Urinary bladder (tissue), 4 donors: ENCODE data around the gene RAB7B. TPM values are rescaled to one million over a fixed set of nuclear protein-coding genes. Genes with fewer than 3 reads are reported as not detected.

Experiments
- DNase-seq: peaks from one replicate; pipeline ENCODE4 v3.0.0-alpha.2; 2015; ENCODE audit errors: extremely low spot score
- H3K27ac ChIP-seq: one replicate; pipeline ENCODE4 v1.5.1; 2013; ENCODE audit warnings: low read depth, mild to moderate bottlenecking, moderate library complexity
- H3K36me3 ChIP-seq: one replicate; pipeline ENCODE4 v1.6.1; 2013; ENCODE audit warnings: mild to moderate bottlenecking, moderate library complexity; ENCODE audit not compliant: insufficient read depth
- H3K4me1 ChIP-seq: one replicate; pipeline ENCODE4 v1.6.1; 2013; ENCODE audit warnings: mild to moderate bottlenecking, moderate library complexity; ENCODE audit not compliant: insufficient read depth
- H3K4me3 ChIP-seq: one replicate; pipeline ENCODE4 v1.5.1; 2013; ENCODE audit warnings: low read depth, low read length
- WGBS: extraction: QIAGEN DNeasy Blood & Tissue Kit; methylation state at CpG from one replicate; pipeline ENCODE4 v1.1.7; 2013; 5-methylcytosine and 5-hydroxymethylcytosine counted together
- polyA plus RNA-seq: library from polyadenylated mRNA; stranded (reverse); fragments of 200-250 nt; gene quantifications from one replicate; pipeline ENCODE4 v1.2.3, GENCODE V29; 2013
- total RNA-seq: library from RNA; depleted of rRNA; stranded (reverse); fragments of >200 nt; gene quantifications from one replicate; pipeline ENCODE4 v1.2.3, GENCODE V29; 2014
- donor health status: healthy with polysubstance abuse.
- donor health status: healthy.

The RAB7B gene
- total and polyA plus RNA-seq, 2 donors: 4.6 to 11.5 TPM

DNA sequence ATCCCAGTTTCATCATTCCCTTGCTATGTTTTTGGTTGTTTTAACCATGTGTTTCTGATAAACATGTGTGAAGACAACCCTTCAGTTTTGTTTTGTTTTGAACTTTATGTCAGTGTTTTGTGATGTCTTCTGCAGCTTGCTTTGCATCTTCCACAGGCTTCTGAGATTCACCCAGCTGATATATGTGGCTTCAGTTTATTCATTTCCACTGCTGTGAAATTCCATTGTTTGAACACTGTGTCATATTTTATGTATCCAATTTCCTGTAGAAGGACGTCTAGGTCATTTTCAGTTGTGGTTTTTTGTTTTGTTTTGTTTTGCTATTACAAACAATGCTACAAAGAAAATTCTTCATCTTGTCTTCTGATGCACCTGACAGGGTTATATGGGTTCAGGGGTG, 32.7 kb downstream of the RAB7B start:
- Histone ChIP-seq H3K4me1 (no peaks in the 10 kb centered on the region), H3K27ac (no peak overlapping the region), H3K36me3 (no peaks in the 10 kb centered on the region), H3K4me3 (no peak overlapping the region)
- DNase-seq: no peak
- WGBS: 29% methylated on average over 1 of the region's 1 CpG

DNA sequence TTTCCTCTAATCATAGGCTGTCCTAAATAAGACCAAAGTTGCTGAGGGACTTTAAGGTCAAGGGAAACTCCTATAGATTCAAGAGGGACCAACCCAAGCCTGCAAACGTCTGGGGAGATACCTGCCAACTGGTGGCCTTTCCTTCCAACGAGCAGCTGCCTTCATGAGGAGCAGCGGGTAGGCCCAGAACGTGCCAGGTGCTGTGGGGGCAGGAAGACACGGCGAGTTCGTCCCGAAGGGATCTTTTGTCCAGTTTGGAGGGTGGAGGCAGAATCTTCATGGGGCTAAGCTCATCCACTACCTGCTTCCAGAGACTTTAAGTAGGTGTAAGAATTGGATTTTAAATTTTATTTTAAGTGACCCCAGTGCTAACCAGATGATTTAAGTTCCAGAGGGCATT, 34.0 kb downstream of the RAB7B start:
- Histone ChIP-seq H3K4me3 (no peak overlapping the region), H3K4me1 (no peaks in the 10 kb centered on the region), H3K27ac (no peak overlapping the region), H3K36me3 (no peaks in the 10 kb centered on the region)
- WGBS: 88% methylated on average over 8 of the region's 8 CpGs
- DNase-seq: no peak

DNA sequence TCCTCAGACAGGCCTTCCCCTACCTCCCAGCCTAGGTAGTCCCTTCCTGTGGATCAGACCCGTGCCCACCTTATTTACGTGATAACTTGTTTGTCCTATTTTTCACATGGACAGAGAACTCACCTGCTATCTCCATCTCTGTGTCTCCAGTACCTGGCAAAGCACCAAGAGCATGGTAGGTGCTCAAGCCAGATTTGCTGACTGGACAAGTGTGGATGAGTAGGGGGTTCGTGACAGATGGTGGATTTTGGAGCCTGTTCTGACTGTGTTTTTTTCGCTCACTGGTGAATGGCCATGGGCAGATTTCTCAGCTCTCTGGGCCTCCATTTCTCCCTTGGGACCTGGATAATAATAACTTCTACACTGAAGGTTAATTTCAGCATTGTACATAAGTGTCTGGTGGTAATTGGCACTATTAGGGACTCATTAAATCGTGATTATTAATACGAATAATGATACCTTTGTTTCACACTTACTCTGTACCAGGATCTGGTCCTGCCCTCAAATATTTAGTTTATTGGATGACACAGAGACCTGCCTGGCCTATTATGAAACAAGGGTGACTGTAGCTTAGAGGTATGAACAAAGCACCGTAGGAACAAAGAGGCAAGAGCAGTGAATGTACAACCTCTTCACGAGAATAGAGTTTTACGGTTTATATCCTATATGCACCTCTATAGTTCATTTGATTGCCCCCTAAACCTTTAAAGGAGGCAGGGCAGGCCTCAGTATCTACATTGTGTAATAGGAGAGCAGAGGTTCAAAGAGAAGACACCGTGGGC, 35.5 kb downstream of the RAB7B start:
- Histone ChIP-seq H3K36me3 (no peaks in the 10 kb centered on the region), H3K4me3 (no peak overlapping the region), H3K4me1 (no peaks in the 10 kb centered on the region), H3K27ac (no peak overlapping the region)
- DNase-seq: no peak
- WGBS: 85% methylated on average over 10 of the region's 10 CpGs

DNA sequence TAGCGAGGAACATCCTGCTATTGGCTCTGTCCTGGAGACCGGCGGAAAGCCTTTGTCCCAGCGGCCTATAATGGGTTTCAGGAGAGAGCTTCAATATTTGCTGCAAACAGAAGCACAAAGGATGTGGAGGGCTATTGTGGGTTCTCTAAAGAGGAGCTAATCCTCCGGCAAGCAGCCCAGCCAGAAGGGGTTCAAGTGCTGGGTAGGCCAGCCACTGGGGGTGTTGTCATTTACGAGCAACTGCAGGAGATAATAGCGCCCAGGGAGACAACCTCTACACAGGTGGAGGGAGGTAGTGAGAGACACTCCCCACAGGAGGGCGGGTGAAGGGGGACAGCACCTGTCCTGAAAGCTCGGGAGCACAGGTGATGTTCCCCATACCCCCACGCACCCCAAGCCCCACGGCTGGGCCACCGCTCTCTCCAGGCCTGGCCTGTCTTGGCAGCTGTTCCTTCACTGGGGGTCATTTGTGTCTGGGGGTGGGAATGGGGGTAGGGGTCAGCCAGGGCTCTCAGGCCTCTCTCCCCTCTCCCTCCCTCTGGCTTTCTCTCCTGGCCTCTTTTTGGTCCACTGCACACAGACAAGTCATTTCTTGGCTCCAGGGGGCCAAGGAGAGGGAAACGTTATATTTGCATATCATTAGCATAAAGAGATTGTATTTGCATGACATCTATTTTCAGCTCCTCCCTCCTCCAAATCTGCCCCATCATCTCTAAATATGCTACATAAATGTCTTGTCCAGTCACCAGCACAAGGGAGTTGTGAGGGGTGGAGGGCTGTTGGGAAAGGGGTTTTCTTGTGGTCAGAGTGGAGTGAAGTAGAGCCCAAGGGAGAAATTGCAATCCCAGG, 37.9 kb downstream of the RAB7B start:
- Histone ChIP-seq H3K27ac (no peak overlapping the region), H3K4me3 (no peak overlapping the region), H3K36me3 (no peaks in the 10 kb centered on the region), H3K4me1 (no peaks in the 10 kb centered on the region)
- no peak for DNase-seq
- 85% methylated on average over 13 of the region's 13 CpGs for WGBS

DNA sequence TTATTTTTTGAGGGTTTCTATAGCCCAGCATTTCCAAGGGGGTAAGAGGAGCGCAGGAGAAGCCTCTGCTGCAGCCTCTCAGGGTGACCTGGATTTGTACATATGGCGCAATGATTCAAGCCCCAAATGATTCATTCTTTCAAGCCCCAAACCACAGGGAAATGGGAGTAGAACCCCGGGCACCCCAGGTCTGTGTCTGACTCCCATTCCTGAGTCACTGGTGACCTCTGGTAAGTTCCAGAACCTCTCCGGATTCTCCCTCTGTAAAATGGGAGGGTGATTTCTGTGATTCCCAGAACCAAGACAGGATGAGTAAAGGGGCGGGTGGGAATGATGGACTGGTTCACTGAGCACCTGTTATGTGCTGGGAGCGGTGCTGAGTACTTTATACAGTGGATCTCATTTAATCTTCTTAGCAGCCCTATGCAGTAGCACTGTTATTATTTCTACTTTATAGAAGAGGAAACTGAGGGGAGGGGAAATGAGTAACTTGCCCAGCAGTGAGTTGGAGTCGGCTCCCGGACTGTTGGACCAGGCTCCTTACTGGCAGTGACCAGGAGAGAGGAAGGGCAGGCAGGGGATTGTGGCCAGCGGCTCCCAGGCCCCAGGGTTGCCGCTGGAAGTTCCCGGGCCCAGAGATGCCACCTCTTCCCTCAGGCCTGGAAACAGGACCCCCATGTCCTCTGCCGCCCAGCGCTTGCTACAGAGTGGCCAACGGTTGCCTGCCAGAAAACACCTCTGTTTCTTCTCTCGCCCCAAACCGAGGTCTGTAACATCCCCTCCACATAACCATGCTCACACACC, 39.6 kb downstream of the RAB7B start:
- no peak for DNase-seq
- no peaks in the 10 kb centered on the region for H3K4me1 ChIP-seq
- no peaks in the 10 kb centered on the region for H3K36me3 ChIP-seq
- no peak overlapping the region for H3K27ac ChIP-seq
- WGBS: 93% methylated on average over 16 of the region's 16 CpGs
- no peak overlapping the region for H3K4me3 ChIP-seq

DNA sequence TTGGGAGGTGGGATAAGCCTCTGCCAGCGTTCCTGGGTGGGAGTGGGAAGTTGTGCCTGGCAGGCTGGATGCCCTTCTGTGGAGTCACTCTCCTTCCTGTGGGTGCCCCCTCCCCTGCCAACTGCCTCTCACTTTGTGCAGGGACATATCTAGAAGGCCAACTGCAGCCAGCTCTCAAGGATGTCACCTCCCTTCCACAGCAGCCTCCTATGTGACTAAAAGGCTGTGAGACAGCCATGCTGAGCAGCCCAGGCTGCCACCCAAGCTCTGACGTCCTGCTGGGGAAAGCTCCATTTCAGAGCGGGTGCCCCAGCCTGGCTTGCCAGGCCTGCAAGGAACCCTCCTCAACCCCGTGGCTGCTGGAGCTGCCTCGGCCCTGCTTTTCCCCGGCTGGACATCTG, 40.4 kb downstream of the RAB7B start:
- no peak for DNase-seq
- Histone ChIP-seq H3K4me3 (no peak overlapping the region), H3K4me1 (no peaks in the 10 kb centered on the region), H3K27ac (no peak overlapping the region), H3K36me3 (no peaks in the 10 kb centered on the region)
- WGBS: 78% methylated on average over 6 of the region's 6 CpGs

DNA sequence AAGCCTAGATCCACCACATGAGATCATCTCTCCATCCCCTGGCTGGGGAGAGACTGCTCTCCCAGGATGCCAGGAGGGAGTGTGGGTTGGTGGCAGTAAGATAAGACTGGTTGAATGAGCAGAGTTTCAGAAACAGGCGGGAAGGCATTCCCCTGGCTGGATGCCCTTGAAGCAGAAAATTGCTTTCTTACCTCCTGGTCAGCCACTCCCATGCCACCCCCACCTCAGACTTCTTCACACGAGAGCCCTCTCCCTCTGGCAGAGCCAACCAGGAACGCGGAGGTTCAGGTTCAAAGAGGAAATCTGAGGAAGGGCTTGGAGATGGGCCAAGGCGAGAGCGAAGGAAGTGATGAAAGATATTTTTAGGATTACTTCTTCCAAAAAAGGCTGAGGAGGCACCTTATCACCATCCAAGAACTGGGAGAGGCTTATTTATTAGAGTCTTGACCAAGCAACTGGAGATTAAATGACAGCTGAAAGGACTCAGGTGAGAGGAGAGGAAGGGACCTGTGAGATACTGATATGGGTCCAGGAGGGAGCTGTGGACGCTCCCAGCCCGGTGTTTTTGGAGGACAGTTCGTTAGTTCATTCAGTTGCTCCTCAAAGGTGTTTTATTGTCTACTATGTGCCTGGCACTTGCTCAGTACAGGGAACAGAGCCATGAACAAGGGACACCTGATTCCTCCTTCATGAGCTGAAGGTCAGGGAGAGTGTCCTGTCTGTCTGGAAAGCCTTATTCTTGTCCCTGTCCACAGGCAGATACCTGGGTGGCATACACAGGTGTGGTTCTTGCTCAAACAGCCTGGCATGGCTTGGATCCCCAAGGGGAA, 41.0 kb downstream of the RAB7B start:
- no peak for DNase-seq
- no peaks in the 10 kb centered on the region for H3K36me3 ChIP-seq
- H3K4me3 ChIP-seq: no peak overlapping the region
- WGBS: 37% methylated on average over 9 of the region's 9 CpGs
- no peaks in the 10 kb centered on the region for H3K4me1 ChIP-seq
- no peak overlapping the region for H3K27ac ChIP-seq

DNA sequence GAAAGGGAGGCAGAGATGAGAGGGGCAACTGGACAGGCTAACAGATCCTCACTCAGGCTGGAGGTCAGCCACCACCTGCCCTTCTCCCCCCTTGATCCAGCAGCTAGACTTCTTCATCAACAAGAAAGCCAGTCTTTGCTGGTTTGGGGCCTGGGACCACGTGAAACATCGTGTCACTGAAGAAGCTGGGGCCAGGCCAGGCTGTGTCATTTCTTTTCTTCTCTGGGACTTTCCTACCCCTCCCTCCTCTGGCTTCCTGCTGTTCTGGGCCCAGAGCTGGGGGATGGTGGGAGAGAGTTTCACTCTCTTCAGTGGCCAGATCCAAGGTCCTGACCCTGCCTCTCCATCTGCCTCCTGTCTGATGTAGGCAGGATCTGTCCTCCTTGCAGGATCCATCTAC, 41.8 kb downstream of the RAB7B start:
- no peaks in the 10 kb centered on the region for H3K4me1 ChIP-seq
- no peak overlapping the region for H3K27ac ChIP-seq
- H3K4me3 ChIP-seq: no peak overlapping the region
- no peaks in the 10 kb centered on the region for H3K36me3 ChIP-seq
- DNase-seq: no peak
- 23% methylated on average over 2 of the region's 2 CpGs for WGBS

DNA sequence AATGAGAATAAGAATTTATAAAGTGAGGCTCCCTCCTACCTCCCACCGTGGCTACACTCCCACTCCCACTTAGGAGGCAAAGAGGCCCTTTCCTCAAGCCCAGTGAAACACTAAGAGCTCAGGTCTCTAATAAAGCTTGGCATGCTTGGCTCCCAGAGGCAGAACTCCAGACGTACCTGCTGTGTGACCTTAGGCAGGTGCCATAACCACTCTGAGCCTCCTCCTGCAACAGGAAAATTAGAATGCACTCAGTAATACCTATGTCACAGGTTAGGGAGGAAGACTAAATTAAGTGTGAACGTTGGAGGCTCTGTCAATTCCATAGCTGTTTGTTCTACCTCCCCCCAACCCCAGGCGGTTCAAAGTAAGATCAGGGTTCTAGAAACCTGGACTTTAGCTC, 43.4 kb downstream of the RAB7B start:
- no peak overlapping the region for H3K4me3 ChIP-seq
- H3K4me1 ChIP-seq: no peaks in the 10 kb centered on the region
- WGBS: 79% methylated on average over 4 of the region's 4 CpGs
- H3K27ac ChIP-seq: no peak overlapping the region
- no peaks in the 10 kb centered on the region for H3K36me3 ChIP-seq
- DNase-seq: no peak

DNA sequence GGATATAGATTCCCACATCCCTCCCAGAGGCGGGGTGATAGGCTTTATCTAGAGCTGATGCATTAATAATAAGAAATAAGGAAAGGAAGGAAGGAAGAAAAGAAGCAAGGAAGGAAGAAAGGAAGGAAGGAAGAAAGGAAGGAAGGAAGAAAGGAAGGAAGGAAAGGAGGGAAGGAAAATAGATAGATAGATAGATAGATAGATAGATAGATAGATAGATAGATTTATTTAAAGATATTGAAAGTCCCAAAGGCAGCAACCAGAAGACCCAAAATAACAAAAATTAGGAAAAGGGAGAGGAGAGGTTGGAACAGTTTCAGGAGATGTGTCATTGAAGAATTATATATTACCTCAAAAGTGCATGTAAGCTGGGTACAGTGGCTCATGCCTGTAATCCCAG, 47.7 kb downstream of the RAB7B start:
- DNase-seq: no peak
- Histone ChIP-seq H3K36me3 (no peaks in the 10 kb centered on the region), H3K27ac (no peak overlapping the region), H3K4me1 (no peaks in the 10 kb centered on the region), H3K4me3 (no peak overlapping the region)
- 80% methylated on average over 1 of the region's 1 CpG for WGBS

DNA sequence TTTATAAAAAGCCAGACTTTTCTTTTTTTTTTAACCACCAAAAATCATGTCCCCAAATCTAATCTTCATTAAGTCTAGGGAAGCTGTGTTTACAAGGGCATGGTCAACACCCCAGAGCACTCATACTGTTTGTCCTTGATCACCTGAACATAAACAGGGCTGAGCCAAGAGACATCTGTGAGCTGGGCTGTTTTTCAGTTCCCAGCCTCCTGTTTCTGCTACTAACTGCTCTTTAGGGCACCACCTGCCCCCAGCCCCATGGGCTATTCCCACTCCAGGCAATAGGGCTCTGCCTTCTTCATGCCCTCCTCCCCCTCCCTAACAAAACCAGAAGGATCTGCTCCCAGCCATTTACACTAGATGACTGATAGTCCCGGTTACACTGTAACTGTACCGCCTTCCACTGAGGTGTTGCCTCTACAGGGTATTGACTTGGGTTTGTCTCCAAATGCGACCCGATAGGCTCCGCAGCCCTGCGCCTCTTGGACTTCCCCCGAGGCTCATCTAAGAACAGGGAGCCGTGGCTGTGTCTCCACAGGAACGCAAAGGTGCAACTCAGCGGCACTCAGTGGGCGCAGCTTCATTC, 48.3 kb downstream of the RAB7B start:
- 73% methylated on average over 11 of the region's 11 CpGs for WGBS
- Histone ChIP-seq H3K36me3 (no peaks in the 10 kb centered on the region), H3K4me3 (no peak overlapping the region), H3K27ac (no peak overlapping the region), H3K4me1 (no peaks in the 10 kb centered on the region)
- no peak for DNase-seq

DNA sequence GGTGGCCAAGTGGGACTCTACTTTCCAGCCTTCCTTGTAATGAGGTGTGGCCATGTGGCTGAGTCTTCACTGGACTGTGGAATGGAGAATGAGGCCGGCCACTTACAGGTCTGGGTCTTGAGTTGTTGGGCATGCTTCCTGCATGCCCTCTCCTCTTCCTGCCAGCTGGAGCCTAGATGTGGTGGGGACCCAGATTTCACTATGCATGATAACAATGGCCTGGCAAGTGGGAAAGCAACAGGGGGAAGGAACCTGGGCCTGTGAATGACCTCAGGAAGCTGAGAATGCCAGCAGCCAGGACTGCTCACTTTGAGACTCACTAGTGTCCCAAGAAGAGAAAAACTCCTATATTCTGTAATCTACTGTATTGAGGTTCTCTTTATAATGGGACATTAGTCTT, 51.4 kb downstream of the RAB7B start:
- Histone ChIP-seq H3K36me3 (no peaks in the 10 kb centered on the region), H3K4me3 (no peak overlapping the region), H3K4me1 (no peaks in the 10 kb centered on the region), H3K27ac (no peak overlapping the region)
- 90% methylated on average over 1 of the region's 1 CpG for WGBS
- no peak for DNase-seq
